Body of pancreas (tissue), 4 donors: Measurements from ENCODE around the gene KRTAP9-7.

ENCODE experiments used
- POLR2A ChIP-seq, 3 donors: fragments of 450-650 bp; IDR thresholded peaks; one replicate each; pipeline ENCODE4 v1.6.1; 2016; ENCODE audit warnings: antibody characterized with exemption in 3 of 3, mild to moderate bottlenecking in 2 of 3
- TF ChIP-seq, protein P1 (sequence below), 7 experiments: fragments of 450-650 bp in 4 of 7; fragments of 200-600 bp in 3 of 7; sonication (generic) in 3 of 7; IDR thresholded peaks; one replicate each; pipeline ENCODE4 v1.5.1; 2016 to 2019; ENCODE audit warnings: antibody characterized with exemption in 7 of 7

DNA sequence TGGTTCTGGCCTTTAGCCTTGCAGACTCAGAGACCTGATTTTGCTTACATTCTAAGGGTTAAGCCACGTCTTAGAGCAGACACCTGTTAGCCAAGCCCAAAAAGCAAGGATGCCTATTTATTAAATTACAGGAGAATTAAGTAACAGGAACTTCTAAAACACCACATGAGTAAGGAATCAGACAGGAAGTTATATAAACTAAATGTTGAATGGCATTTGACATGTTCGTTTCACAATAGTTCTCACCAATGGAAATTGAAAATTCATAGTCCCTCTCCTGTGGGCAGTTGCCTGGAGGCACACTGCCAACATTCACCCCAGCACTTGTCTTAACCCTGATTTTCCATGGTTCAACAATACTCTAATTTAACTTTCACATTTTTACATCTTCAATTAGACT lies 9.0 kb downstream of the KRTAP9-7 start:
- TF ChIP-seq, protein P1, sequence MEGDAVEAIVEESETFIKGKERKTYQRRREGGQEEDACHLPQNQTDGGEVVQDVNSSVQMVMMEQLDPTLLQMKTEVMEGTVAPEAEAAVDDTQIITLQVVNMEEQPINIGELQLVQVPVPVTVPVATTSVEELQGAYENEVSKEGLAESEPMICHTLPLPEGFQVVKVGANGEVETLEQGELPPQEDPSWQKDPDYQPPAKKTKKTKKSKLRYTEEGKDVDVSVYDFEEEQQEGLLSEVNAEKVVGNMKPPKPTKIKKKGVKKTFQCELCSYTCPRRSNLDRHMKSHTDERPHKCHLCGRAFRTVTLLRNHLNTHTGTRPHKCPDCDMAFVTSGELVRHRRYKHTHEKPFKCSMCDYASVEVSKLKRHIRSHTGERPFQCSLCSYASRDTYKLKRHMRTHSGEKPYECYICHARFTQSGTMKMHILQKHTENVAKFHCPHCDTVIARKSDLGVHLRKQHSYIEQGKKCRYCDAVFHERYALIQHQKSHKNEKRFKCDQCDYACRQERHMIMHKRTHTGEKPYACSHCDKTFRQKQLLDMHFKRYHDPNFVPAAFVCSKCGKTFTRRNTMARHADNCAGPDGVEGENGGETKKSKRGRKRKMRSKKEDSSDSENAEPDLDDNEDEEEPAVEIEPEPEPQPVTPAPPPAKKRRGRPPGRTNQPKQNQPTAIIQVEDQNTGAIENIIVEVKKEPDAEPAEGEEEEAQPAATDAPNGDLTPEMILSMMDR (IDR thresholded peaks at IDR 0.05) = no peak
- no peak for TF ChIP-seq POLR2A (IDR thresholded peaks at IDR 0.05)
